Measurements from ENCODE around the gene RCBTB1.

- no peak for TF ChIP-seq TAF1 (IDR thresholded peaks at IDR 0.05; ENCODE audit: borderline replicate concordance, insufficient read depth, low read length)
- TF ChIP-seq, protein P1, sequence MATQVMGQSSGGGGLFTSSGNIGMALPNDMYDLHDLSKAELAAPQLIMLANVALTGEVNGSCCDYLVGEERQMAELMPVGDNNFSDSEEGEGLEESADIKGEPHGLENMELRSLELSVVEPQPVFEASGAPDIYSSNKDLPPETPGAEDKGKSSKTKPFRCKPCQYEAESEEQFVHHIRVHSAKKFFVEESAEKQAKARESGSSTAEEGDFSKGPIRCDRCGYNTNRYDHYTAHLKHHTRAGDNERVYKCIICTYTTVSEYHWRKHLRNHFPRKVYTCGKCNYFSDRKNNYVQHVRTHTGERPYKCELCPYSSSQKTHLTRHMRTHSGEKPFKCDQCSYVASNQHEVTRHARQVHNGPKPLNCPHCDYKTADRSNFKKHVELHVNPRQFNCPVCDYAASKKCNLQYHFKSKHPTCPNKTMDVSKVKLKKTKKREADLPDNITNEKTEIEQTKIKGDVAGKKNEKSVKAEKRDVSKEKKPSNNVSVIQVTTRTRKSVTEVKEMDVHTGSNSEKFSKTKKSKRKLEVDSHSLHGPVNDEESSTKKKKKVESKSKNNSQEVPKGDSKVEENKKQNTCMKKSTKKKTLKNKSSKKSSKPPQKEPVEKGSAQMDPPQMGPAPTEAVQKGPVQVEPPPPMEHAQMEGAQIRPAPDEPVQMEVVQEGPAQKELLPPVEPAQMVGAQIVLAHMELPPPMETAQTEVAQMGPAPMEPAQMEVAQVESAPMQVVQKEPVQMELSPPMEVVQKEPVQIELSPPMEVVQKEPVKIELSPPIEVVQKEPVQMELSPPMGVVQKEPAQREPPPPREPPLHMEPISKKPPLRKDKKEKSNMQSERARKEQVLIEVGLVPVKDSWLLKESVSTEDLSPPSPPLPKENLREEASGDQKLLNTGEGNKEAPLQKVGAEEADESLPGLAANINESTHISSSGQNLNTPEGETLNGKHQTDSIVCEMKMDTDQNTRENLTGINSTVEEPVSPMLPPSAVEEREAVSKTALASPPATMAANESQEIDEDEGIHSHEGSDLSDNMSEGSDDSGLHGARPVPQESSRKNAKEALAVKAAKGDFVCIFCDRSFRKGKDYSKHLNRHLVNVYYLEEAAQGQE (IDR thresholded peaks at IDR 0.05; ENCODE audit: insufficient read depth in 1 of 2, low read depth in 2 of 2, low read length in 2 of 2) = no peak
- no peak for TF ChIP-seq POLR2AphosphoS5 (IDR thresholded peaks at IDR 0.05; ENCODE audit: low read depth, low read length)
- no peak for TF ChIP-seq FOXP2 (optimal IDR thresholded peaks at IDR 0.05; ENCODE audit: borderline replicate concordance, extremely low read depth, extremely low read length, insufficient read depth)
These were observed 19.2 kb upstream of the RCBTB1 start for GRCh38 chr13:49604570-49604969.
